ENCODE results near the gene C6orf89.

The C6orf89 gene

GRCh38 chr6:36857325-36857724 lies 28.4 kb upstream of the C6orf89 start:
- no peak overlapping the region for H2AFZ ChIP-seq (ENCODE audit: low read length)
- H3K9me2 ChIP-seq (replicated peaks; ENCODE audit: low read depth, low read length) = no peaks in the 10 kb centered on the region
- H3F3A ChIP-seq (ENCODE audit: low read depth) = no peaks in the 10 kb centered on the region
- no peak for TF ChIP-seq CTCF (conservative IDR thresholded peaks at IDR 0.05; ENCODE audit: low read length)
- TF ChIP-seq EZH2phosphoT487 (IDR thresholded peaks at IDR 0.05; ENCODE audit: borderline replicate concordance) = no peak
- no peak overlapping the region for H3K9ac ChIP-seq (ENCODE audit: low read depth, low read length, poor library complexity, severe bottlenecking)
- no peaks in the 10 kb centered on the region for H3K9me3 ChIP-seq (ENCODE audit: insufficient read depth, low read depth, low read length)
- H3K4me1 ChIP-seq (ENCODE audit: insufficient read depth, low read length, poor library complexity, severe bottlenecking) = no peaks in the 10 kb centered on the region
- peaks cover 38% of the 10 kb centered on the region for H3K79me2 ChIP-seq (ENCODE audit: insufficient read depth, low read length)
- H4K20me1 ChIP-seq (ENCODE audit: insufficient read depth, low read length, poor library complexity, severe bottlenecking) = peaks cover 10% of the 10 kb centered on the region
- H3K4me2 ChIP-seq (ENCODE audit: low read depth, low read length, poor library complexity, severe bottlenecking) = no peak overlapping the region
- no peak overlapping the region for H3K4me3 ChIP-seq (ENCODE audit: low read length, poor library complexity, severe bottlenecking)
- peaks cover 68% of the 10 kb centered on the region; the same call in 1 of the 2 replicates for H3K36me3 ChIP-seq (ENCODE audit: insufficient read depth, low read length)
- no peaks in the 10 kb centered on the region for H3K27me3 ChIP-seq (ENCODE audit: insufficient read depth, low read length, poor library complexity, severe bottlenecking)

GRCh38 chr6:36858407-36858981 lies 27.3 kb upstream of the C6orf89 start:
- Histone ChIP-seq H3K27me3 (ENCODE audit: insufficient read depth, low read length, poor library complexity, severe bottlenecking) (no peaks in the 10 kb centered on the region), H3K9me2 (replicated peaks; ENCODE audit: low read depth, low read length) (no peaks in the 10 kb centered on the region), H4K20me1 (ENCODE audit: insufficient read depth, low read length, poor library complexity, severe bottlenecking) (peaks cover 14% of the 10 kb centered on the region), H3K4me3 (ENCODE audit: low read length, poor library complexity, severe bottlenecking) (no peak overlapping the region), H3K79me2 (ENCODE audit: insufficient read depth, low read length) (peaks cover 49% of the 10 kb centered on the region), H3K4me1 (ENCODE audit: insufficient read depth, low read length, poor library complexity, severe bottlenecking) (no peaks in the 10 kb centered on the region), H3K36me3 (ENCODE audit: insufficient read depth, low read length) (peaks cover 68% of the 10 kb centered on the region; the same call in 1 of the 2 replicates), H3K9me3 (ENCODE audit: insufficient read depth, low read depth, low read length) (no peaks in the 10 kb centered on the region), H3F3A (ENCODE audit: low read depth) (no peaks in the 10 kb centered on the region), H3K4me2 (ENCODE audit: low read depth, low read length, poor library complexity, severe bottlenecking) (no peak overlapping the region), H2AFZ (ENCODE audit: low read length) (no peak overlapping the region), H3K9ac (ENCODE audit: low read depth, low read length, poor library complexity, severe bottlenecking) (no peak overlapping the region)
- TF ChIP-seq CTCF (conservative IDR thresholded peaks at IDR 0.05; ENCODE audit: low read length) (no peak), EZH2phosphoT487 (IDR thresholded peaks at IDR 0.05; ENCODE audit: borderline replicate concordance) (no peak)

GRCh38 chr6:36860126-36860525 lies 25.6 kb upstream of the C6orf89 start:
- Histone ChIP-seq H3F3A (ENCODE audit: low read depth) (no peaks in the 10 kb centered on the region), H3K36me3 (ENCODE audit: insufficient read depth, low read length) (peaks cover 67% of the 10 kb centered on the region; the same call in 1 of the 2 replicates), H3K27me3 (ENCODE audit: insufficient read depth, low read length, poor library complexity, severe bottlenecking) (no peaks in the 10 kb centered on the region), H3K4me2 (ENCODE audit: low read depth, low read length, poor library complexity, severe bottlenecking) (no peak overlapping the region), H3K9me2 (replicated peaks; ENCODE audit: low read depth, low read length) (no peaks in the 10 kb centered on the region), H3K9me3 (ENCODE audit: insufficient read depth, low read depth, low read length) (no peaks in the 10 kb centered on the region), H3K79me2 (ENCODE audit: insufficient read depth, low read length) (peaks cover 64% of the 10 kb centered on the region), H3K4me3 (ENCODE audit: low read length, poor library complexity, severe bottlenecking) (no peak overlapping the region), H3K4me1 (ENCODE audit: insufficient read depth, low read length, poor library complexity, severe bottlenecking) (no peaks in the 10 kb centered on the region), H4K20me1 (ENCODE audit: insufficient read depth, low read length, poor library complexity, severe bottlenecking) (peaks cover 19% of the 10 kb centered on the region), H3K9ac (ENCODE audit: low read depth, low read length, poor library complexity, severe bottlenecking) (no peak overlapping the region), H2AFZ (ENCODE audit: low read length) (no peak overlapping the region)
- TF ChIP-seq CTCF (conservative IDR thresholded peaks at IDR 0.05; ENCODE audit: low read length) = no peak

Measured in Loucy (cell line).